Measurements from ENCODE around the gene ACOT7.

GRCh38 chr1:6424619-6425593, 31.3 kb upstream of the ACOT7 start, which contains the start of gene ESPN:
- TF ChIP-seq CTCF (IDR thresholded peaks at IDR 0.05) (no peak), POLR2A (IDR thresholded peaks at IDR 0.05) (no peak)
